Mucosa of descending colon (tissue), 3 donors: Measurements from ENCODE around the gene FFAR2. TPM values are rescaled to one million over a fixed set of nuclear protein-coding genes. Genes with fewer than 3 reads are reported as not detected.

Experiments used
- ATAC-seq: fragments of 200-7000 bp; cut with Tn5 transposase; one replicate; pipeline ENCODE4 v1.9.1; 2020; ENCODE audit warnings: mild to moderate bottlenecking, moderate library complexity
- DNase-seq, 3 donors: peaks; one replicate each; pipeline ENCODE4 v3.0.0-alpha.2; 2020
- H3K36me3 ChIP-seq: fragments of 200-600 bp; one replicate; pipeline ENCODE4 v1.8.0; 2021; ENCODE audit warnings: low read depth, mild to moderate bottlenecking
- H3K4me1 ChIP-seq: fragments of 200-600 bp; one replicate; pipeline ENCODE4 v1.8.0; 2021; ENCODE audit warnings: low read depth, mild to moderate bottlenecking
- H3K4me3 ChIP-seq: fragments of 200-600 bp; one replicate; pipeline ENCODE4 v1.8.0; 2021; ENCODE audit warnings: mild to moderate bottlenecking
- H3K9me3 ChIP-seq: fragments of 200-600 bp; one replicate; pipeline ENCODE4 v1.8.0; 2021; ENCODE audit warnings: mild to moderate bottlenecking
- intact Hi-C, 2 donors: fragments of 100-400 bp; cut with DNase I in 1 of 2; cut with micrococcal nuclease in 1 of 2; formaldehyde crosslinking; loops; one replicate each; pipeline versions ENCODE4 v1.11.0 to v1.11.1; 2022; cut with DNase I, micrococcal nuclease
- total RNA-seq, 3 donors: library from RNA; stranded (reverse); fragmentation: NEBNext Ultra II Directional in 2 of 3; extraction: Animal tissue kit (Norgen Biotek cat#: 25700) in 2 of 3; gene quantifications; one replicate each; pipeline versions ENCODE4 v1.2.1 to v1.2.4, GENCODE V29; 2021 to 2023
- TF ChIP-seq, protein P1 (sequence below): fragments of 200-600 bp; IDR thresholded peaks from one replicate; pipeline ENCODE4 v1.8.0; 2022; ENCODE audit warnings: antibody characterized with exemption, mild to moderate bottlenecking
- donor health status: DM: no; HTN: no; CAD: no; lungs with moderate emphysema.
- donor health status: DM: no; HTN: no; CAD: no.
- donor health status: DM: no; HTN: yes; CAD: no.

The FFAR2 gene
- total RNA-seq, 3 donors from 2014 or later, result 0.32 to 1.4 (median 0.32) TPM

DNA sequence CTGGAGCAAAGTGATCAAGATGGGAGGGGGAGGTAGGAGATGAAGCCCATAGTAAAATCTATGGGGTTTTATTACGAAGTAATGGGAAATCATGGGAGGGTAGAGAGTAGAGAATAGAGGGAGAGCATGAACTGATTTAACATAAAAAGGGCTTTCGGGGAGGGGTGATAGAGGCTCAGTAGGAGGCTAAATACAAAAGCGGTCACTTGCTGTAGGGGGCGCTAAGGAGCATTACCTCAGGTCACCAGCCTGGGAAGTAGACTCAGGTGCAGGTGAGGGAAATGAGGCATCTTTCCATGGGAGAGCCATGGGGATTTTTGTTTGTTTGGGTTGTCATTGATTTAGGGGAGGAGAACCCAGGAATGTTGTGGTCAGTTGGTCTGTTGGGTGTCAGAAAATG is 28.1 kb downstream of the FFAR2 start:
- H3K36me3 ChIP-seq, result no peaks in the 10 kb centered on the region
- no peaks in the 10 kb centered on the region for H3K4me1 ChIP-seq
- H3K9me3 ChIP-seq, result no peaks in the 10 kb centered on the region
- no peak for ATAC-seq
- no peak for DNase-seq
- intact Hi-C loops, result no loop called here
- TF ChIP-seq, protein P1, sequence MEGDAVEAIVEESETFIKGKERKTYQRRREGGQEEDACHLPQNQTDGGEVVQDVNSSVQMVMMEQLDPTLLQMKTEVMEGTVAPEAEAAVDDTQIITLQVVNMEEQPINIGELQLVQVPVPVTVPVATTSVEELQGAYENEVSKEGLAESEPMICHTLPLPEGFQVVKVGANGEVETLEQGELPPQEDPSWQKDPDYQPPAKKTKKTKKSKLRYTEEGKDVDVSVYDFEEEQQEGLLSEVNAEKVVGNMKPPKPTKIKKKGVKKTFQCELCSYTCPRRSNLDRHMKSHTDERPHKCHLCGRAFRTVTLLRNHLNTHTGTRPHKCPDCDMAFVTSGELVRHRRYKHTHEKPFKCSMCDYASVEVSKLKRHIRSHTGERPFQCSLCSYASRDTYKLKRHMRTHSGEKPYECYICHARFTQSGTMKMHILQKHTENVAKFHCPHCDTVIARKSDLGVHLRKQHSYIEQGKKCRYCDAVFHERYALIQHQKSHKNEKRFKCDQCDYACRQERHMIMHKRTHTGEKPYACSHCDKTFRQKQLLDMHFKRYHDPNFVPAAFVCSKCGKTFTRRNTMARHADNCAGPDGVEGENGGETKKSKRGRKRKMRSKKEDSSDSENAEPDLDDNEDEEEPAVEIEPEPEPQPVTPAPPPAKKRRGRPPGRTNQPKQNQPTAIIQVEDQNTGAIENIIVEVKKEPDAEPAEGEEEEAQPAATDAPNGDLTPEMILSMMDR, result no peak
- no peak overlapping the region for H3K4me3 ChIP-seq

DNA sequence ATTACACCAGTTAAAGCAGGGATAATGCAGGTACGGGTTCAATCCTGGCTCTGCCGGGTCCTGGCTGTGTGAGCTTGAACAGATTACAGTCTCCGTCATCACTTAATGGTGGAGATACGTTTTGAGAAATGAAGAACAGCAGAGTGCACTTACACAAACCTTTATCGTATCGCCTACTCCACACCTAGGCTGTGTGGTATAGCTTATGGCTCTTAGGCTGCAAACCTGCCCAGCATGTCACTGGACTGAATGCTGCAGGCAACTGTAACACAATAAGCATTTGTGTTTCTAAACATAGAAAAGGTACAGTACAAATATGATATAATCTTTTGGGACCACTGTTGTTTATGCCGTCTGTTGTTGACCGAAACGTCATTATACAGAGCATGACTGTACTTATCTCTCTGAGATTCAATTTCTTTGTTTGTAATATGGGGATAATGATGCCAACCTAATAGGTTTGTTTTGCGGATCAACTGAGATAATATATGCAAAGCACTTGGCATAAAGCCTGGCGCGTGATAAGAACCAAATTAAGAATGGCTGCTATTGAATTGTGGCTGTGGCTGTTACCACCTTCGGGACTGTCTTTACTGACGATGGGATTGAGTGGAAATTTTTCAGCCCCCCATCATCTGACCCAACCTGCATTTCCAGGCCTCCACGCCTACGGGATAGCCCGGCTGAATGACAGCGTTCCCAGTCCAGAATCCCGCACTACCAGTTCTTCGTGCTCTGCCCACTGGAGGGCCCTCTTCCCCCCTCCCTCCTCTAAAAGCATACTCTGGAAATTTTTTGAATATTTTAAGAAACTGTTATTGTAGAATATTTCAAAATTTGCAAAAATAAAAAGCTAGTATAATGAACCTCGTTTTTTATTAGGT is 31.0 kb downstream of the FFAR2 start:
- intact Hi-C loops, result no loop called here
- Histone ChIP-seq H3K4me3 (no peak overlapping the region), H3K4me1 (no peaks in the 10 kb centered on the region), H3K9me3 (no peaks in the 10 kb centered on the region), H3K36me3 (no peaks in the 10 kb centered on the region)
- TF ChIP-seq, protein P1, result no peak
- no peak for DNase-seq
- no peak for ATAC-seq

GRCh38 chr19:35483089-35483488 is 35.0 kb downstream of the FFAR2 start:
- no peak for ATAC-seq
- H3K36me3 ChIP-seq, result no peaks in the 10 kb centered on the region
- H3K4me1 ChIP-seq, result peaks cover 4% of the 10 kb centered on the region
- no peaks in the 10 kb centered on the region for H3K9me3 ChIP-seq
- DNase-seq, result no peak
- TF ChIP-seq, protein P1, result no peak
- H3K4me3 ChIP-seq, result no peak overlapping the region
- intact Hi-C loops, result no loop called here

- Histone ChIP-seq H3K36me3 (no peaks in the 10 kb centered on the region), H3K9me3 (no peaks in the 10 kb centered on the region), H3K4me1 (peaks cover 4% of the 10 kb centered on the region), H3K4me3 (no peak overlapping the region)
- no peak for DNase-seq
- peak; percentile 25 for ATAC-seq
- intact Hi-C loops, result no loop called here
- TF ChIP-seq, protein P1, result no peak
Observed at GRCh38 chr19:35484252-35485036, 36.4 kb downstream of the FFAR2 start.

DNA sequence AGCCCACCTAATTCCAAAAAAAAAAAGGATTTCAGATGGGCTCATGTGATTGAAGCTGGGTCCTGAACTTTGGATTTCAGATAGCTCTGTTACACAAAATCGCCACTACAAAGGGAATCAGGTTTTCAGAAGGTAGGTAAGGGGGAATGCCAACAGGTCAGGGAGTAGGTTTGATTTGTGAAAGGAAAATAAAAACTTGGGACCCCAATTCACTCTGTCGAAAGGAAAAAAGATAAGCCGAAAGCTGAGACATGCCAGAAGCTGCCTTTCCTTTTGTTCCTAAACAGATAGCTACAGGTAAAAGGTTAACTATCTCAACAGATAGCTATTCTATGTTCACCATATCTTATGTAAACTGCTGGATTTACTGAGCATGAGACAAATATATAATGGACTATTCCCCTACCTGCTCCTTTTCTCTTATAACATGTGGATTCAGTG is 38.2 kb downstream of the FFAR2 start:
- TF ChIP-seq, protein P1, result no peak
- no peaks in the 10 kb centered on the region for H3K36me3 ChIP-seq
- DNase-seq, result no peak
- H3K4me1 ChIP-seq, result peaks cover 4% of the 10 kb centered on the region
- no peak overlapping the region for H3K4me3 ChIP-seq
- no peak for ATAC-seq
- intact Hi-C loops, result no loop called here
- H3K9me3 ChIP-seq, result no peaks in the 10 kb centered on the region
